DND-41 (cell line): Measurements from ENCODE around the gene PASK.

Source experiments
- EZH2 ChIP-seq: IDR thresholded peaks from 3 replicates; pipeline ENCODE4 v1.6.1; 2012; ENCODE audit warnings: borderline replicate concordance, low read depth, mild to moderate bottlenecking, moderate library complexity, low read length, inconsistent platforms; ENCODE audit not compliant: severe bottlenecking
- TF ChIP-seq, protein P1 (sequence below): IDR thresholded peaks from 2 replicates; pipeline ENCODE4 v1.5.1; 2012; ENCODE audit warnings: borderline replicate concordance, low read length, moderate library complexity, mild to moderate bottlenecking; ENCODE audit not compliant: poor library complexity, severe bottlenecking; ENCODE audit errors: extremely low read depth

GRCh38 chr2:241188361-241189092, 39.3 kb upstream of the PASK start, which contains the start of gene ANO7:
- TF ChIP-seq, protein P1, sequence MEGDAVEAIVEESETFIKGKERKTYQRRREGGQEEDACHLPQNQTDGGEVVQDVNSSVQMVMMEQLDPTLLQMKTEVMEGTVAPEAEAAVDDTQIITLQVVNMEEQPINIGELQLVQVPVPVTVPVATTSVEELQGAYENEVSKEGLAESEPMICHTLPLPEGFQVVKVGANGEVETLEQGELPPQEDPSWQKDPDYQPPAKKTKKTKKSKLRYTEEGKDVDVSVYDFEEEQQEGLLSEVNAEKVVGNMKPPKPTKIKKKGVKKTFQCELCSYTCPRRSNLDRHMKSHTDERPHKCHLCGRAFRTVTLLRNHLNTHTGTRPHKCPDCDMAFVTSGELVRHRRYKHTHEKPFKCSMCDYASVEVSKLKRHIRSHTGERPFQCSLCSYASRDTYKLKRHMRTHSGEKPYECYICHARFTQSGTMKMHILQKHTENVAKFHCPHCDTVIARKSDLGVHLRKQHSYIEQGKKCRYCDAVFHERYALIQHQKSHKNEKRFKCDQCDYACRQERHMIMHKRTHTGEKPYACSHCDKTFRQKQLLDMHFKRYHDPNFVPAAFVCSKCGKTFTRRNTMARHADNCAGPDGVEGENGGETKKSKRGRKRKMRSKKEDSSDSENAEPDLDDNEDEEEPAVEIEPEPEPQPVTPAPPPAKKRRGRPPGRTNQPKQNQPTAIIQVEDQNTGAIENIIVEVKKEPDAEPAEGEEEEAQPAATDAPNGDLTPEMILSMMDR: no peak
- TF ChIP-seq EZH2: no peak
